Measurements from ENCODE around the gene TMTC2.

- TF ChIP-seq, protein P1, sequence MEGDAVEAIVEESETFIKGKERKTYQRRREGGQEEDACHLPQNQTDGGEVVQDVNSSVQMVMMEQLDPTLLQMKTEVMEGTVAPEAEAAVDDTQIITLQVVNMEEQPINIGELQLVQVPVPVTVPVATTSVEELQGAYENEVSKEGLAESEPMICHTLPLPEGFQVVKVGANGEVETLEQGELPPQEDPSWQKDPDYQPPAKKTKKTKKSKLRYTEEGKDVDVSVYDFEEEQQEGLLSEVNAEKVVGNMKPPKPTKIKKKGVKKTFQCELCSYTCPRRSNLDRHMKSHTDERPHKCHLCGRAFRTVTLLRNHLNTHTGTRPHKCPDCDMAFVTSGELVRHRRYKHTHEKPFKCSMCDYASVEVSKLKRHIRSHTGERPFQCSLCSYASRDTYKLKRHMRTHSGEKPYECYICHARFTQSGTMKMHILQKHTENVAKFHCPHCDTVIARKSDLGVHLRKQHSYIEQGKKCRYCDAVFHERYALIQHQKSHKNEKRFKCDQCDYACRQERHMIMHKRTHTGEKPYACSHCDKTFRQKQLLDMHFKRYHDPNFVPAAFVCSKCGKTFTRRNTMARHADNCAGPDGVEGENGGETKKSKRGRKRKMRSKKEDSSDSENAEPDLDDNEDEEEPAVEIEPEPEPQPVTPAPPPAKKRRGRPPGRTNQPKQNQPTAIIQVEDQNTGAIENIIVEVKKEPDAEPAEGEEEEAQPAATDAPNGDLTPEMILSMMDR (IDR thresholded peaks at IDR 0.05; ENCODE audit: low read depth, low read length), result no peak
- no peak for TF ChIP-seq EZH2phosphoT487 (IDR thresholded peaks at IDR 0.05; ENCODE audit: low read depth)
These were observed 162.1 kb downstream of the TMTC2 start for GRCh38 chr12:82848845-82849244.
